HG03460 (cell line): Measurements from ENCODE around the gene KMT5B.
"Not testable (repeated sequence)": the region's sequence is repeated elsewhere in the genome, so short reads cannot be mapped to it uniquely, and the experiment has no call there.

Experiments used
- ATAC-seq: cut with Tn5 transposase; IDR thresholded peaks from one replicate; pipeline ENCODE4 v1.9.1; 2021; ENCODE audit not compliant: unreplicated experiment

The KMT5B gene

GRCh38 chr11:68213135-68213515 lies at the start of gene KMT5B:
KMT5B (minus strand) TSS chr11:68213296; CDS start chr11:68190076, 23,220 bp downstream.
- ATAC-seq = no peak

GRCh38 chr11:68262544-68262827 lies 49.4 kb upstream of the KMT5B start:
- no peak for ATAC-seq

GRCh38 chr11:68261749-68262543 lies 48.9 kb upstream of the KMT5B start:
- ATAC-seq = no peak

- ATAC-seq = no peak
Observed at GRCh38 chr11:68261006-68261405, 47.9 kb upstream of the KMT5B start.

DNA sequence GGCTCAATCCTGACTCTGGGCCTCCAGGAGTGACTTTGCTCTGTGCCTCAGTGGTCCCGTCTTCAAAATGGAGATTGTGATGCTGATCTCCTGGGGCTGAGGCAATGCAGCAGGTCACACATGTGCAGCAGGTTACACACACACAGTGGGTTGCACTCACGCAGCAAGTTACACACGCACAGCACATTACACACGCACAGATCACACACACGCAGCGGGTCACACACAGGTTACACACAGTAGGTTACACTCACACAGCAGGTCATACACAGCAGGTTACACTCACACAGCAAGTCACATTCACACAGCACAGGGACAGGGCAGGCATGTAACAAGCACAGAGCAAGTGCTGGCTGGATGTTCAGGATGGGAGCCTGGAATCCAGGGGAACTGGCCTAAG lies 47.4 kb upstream of the KMT5B start:
- ATAC-seq = no peak

DNA sequence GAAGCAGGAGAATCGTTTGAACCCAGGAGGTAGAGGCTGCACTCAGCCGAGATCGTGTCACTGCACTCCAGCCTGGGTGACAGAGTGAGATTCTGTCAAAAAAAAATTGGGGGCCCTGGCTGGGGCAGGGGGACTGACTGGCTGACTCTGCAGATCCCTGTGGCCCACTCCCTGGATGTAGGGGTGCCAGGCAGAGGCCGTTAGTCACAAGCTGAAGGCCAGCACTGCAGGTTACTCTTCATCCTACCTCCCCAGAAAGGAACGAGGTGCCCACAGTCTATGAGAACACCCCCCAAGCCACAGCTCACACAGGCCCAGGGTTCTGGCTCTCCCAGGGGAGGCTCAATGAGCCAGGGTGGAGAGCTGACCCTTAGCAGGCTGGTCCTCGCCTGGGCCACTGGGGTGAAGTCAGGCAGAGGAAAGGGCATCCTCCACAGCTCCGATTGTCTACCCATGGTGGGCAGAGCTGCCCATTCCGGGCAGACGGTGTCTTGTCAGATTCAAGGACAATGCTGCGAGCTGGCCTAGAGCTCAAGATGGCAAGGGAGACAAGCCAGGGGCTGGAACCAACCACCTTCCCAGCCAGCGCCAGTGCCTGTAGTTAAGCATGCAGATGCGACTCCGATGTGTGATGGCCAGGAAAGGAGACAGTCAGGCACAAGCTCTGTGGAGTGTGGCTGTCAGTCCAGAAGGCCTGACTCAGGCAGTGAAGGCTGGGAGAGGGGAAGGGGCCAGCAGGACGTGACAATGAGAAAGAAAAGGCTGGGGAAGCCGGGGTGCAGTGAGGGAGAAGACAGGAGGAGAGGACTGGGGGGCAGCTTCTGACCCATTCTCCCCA lies 46.2 kb upstream of the KMT5B start:
- ATAC-seq = no peak

DNA sequence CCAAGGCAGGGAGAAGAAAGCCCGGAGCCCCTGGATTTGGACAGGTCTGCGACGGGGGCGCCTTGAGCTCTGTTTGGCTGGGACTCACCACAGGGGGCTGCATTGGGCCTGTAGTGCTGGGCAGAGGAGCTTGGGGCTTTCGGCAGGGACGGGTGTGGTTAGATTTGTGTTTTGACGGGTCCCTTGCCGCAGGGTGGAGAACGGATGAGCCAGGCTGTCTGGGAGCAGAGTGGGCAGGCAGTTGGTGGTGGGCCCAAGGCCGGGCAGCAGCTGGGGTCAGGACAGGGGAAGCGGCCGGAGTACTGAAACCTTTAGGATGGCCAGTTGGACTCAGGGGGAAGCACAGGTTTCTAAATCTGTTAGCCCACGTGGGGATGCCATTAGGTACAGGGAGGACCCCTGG lies 45.3 kb upstream of the KMT5B start:
- no peak for ATAC-seq

GRCh38 chr11:68257477-68258362 lies 44.6 kb upstream of the KMT5B start:
- no peak for ATAC-seq

DNA sequence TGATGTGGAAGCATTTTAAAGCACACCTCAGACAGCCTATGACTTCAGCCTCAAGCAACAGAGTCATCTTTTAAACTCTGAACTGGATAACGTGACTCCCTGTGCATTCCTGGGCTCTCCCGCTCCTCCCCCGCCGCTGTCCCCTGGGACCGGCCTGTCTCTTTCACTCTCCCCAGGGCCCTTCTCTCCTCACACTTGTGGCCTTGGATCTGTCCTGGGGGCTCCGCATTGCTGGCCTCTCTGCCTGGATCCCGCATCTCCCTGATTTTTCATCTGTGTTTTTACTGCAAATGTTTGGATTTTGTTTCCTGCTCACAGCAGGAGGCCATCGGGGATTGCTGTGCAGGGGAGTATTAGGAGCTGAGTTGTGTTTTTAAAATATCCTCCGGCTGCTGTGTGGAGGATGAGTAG lies 43.2 kb upstream of the KMT5B start:
- ATAC-seq = no peak

DNA sequence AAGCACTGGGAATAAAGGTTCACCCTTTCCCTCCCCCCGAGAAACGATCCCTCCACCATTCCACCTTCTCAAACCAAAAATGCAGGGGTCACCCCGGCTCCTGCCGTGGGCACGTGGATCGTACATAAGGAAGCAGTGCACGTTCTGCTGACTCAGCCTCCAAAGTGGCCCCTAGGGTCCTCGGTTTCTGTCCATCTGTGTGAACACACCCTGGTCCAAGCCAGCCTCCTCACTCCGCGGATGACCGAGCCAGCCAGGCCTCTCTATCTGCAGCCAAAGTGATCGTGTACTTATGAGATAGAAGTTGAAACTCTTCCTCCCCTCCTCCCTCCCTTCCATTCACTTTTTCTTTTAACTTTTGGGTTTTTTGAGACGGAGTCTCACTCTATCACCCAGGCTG lies 42.4 kb upstream of the KMT5B start:
- ATAC-seq = no peak

GRCh38 chr11:68254421-68254820 lies 41.3 kb upstream of the KMT5B start:
- no peak for ATAC-seq

DNA sequence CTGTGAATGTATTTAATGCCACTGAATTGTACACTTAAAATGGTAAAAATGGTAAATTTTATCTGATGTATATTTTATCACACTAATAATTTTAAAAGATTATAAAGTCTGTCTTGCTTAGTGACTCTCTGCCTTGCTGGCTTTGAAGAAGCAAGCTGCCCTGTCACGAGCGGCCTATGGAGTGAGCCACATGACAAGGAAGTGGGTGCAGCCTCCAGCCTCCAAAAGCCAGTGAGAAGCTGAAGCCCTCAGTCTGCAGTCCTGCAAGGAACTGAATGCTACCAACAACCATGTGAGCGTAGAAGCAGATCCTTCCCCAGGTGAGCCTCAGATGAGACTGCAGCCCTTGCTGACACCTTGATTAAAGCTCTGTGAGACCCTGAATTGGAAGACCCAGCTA lies 38.7 kb upstream of the KMT5B start:
- no peak for ATAC-seq

DNA sequence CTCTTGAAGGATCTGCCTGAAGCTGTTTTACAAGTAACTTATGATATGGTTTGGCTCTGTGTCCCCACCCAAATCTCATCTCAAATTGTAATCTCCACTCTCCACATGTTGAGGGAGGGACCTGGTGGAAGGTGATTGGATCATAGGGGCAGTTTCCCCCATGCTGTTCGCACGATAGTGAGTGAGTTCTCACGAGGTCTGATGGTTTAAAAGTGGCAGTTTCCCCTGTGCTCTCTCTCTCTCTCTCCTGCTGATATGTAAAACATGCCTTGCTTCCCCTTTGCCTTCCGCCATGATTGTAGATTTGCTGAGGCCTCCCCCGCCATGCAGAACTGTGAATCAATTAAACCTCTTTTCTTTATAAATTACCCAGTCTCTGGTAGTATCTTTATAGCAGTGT lies 31.8 kb upstream of the KMT5B start:
- ATAC-seq = not testable (repeated sequence)

DNA sequence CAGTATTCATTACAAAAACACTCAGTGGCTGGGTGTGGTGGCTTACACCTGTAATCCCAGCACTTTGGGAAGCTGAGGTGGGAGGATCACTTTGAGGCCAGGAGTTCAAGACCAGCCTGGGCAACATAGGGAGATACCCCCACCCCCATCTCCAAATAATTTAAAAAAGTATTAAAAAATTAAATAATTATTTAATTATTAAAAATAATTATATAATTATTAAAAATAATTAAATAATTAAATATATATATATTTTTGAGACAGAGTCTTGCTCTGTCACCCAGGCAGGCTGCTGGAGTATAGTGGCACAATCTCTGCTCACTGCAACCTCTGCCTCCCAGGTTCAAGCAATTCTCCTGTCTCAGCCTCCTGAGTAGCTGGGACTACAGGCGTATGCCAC lies 30.8 kb upstream of the KMT5B start:
- ATAC-seq = not testable (repeated sequence)

GRCh38 chr11:68242616-68243015 lies 29.5 kb upstream of the KMT5B start:
- ATAC-seq = no peak

- ATAC-seq = no peak
Observed at GRCh38 chr11:68231621-68232020, 18.5 kb upstream of the KMT5B start.

- no peak for ATAC-seq
Observed at GRCh38 chr11:68229601-68230000, 16.5 kb upstream of the KMT5B start.

GRCh38 chr11:68226421-68226820 lies 13.3 kb upstream of the KMT5B start:
- no peak for ATAC-seq

- no peak for ATAC-seq
Observed at GRCh38 chr11:68224606-68225005, 11.5 kb upstream of the KMT5B start.

DNA sequence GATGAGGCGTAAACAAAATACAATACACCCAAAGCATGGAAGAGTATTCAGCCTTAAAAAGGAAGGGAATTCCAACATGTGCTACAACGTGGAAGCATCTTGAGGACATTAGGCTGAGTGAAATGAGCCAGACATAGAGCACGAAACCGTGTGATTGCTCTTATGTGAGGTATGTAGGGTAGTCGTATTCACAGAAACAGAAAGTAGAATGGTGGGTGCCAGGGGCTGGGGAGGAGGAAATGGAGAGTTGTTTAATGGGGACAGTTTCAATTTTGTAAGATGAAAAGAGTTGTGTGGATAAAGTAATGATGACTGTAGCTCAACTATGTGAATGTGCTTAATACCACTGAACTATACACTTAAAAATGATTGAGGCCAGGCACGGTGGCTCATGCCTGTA lies 10.2 kb upstream of the KMT5B start:
- ATAC-seq = no peak

- ATAC-seq = no peak
Observed at GRCh38 chr11:68221406-68221805, 8.3 kb upstream of the KMT5B start.
